GM12874 (cell line): ENCODE data around the gene DVL3.

ENCODE experiments used
- TF ChIP-seq, protein P1 (sequence below): IDR thresholded peaks from 2 replicates; pipeline ENCODE4 v1.5.1; 2011; ENCODE audit warnings: low read depth, mild to moderate bottlenecking, control low read depth, low read length, moderate library complexity; ENCODE audit not compliant: insufficient read depth

The DVL3 gene

DNA sequence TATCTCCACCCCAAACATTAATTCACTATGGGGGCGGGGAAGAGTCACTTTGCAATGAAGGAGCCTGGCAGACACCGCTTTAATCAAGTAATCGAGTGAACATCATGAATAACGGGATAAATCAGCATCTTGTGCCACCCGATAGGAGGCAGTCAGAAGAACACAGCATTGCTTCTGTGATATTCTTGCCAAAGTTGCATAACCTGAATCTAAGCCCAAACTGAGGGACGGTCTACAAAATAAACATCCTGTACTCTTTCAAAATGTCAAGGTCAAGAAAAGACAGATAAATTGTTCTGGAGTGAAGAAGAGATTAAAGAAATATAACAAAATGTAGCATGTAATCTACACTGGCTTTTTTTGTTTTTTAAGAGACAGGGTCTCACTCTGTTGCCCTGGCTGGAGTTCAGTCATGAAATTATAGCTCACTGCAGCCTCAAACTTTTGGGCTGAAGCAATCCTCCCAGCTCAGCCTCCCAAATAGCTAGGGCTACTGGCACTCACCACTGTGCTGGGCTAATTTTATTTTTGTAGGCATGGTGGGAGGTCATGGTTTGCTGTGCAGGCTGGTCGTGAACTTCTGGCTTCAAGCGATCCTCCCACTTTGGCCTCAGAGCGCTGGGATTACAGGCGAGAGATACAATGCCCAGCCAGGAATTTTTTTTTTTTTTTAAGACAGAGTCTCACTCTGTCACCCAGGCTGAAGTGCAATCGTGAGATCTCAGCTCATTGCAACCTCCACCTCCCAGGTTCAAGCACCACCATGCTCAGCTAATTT lies 54.2 kb downstream of the DVL3 start:
- TF ChIP-seq, protein P1, sequence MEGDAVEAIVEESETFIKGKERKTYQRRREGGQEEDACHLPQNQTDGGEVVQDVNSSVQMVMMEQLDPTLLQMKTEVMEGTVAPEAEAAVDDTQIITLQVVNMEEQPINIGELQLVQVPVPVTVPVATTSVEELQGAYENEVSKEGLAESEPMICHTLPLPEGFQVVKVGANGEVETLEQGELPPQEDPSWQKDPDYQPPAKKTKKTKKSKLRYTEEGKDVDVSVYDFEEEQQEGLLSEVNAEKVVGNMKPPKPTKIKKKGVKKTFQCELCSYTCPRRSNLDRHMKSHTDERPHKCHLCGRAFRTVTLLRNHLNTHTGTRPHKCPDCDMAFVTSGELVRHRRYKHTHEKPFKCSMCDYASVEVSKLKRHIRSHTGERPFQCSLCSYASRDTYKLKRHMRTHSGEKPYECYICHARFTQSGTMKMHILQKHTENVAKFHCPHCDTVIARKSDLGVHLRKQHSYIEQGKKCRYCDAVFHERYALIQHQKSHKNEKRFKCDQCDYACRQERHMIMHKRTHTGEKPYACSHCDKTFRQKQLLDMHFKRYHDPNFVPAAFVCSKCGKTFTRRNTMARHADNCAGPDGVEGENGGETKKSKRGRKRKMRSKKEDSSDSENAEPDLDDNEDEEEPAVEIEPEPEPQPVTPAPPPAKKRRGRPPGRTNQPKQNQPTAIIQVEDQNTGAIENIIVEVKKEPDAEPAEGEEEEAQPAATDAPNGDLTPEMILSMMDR: no peak

DNA sequence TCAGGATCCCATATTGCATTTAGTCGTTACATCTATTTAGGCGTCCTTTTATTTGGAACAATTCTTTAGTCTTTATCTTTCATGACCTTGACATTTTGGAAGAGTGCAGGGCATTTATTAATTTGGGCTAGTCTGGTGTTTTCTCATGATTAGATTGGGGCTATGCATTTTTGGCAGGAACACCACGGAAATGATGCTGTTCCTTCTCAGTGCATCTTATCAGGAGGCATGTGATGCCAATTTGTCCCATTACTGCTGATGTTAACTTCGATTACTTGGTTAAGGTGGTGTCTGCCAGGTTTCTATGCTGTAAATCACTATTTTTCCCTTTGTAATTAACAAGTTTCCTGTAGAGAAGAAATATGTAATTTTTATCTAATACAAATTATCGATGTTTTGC lies 56.1 kb downstream of the DVL3 start:
- TF ChIP-seq, protein P1: no peak

DNA sequence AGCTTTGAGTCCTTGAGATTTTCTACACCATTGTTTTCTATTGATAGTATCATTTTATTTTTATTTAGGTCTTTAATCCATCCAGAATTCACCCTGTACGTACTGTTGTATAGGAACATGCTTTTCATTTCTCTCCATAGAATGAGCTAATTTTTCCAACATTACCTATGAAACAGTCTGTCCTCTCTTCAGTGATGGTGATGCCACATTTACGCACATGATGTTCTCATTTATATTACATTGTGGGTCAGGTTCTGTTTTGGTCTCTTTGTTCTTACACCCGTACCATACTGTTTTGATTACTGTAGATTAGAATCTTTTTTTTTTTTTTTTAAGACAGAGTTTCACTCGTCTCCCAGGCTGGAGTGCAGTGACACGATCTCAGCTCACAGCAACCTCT lies 56.5 kb downstream of the DVL3 start:
- TF ChIP-seq, protein P1: no peak

DNA sequence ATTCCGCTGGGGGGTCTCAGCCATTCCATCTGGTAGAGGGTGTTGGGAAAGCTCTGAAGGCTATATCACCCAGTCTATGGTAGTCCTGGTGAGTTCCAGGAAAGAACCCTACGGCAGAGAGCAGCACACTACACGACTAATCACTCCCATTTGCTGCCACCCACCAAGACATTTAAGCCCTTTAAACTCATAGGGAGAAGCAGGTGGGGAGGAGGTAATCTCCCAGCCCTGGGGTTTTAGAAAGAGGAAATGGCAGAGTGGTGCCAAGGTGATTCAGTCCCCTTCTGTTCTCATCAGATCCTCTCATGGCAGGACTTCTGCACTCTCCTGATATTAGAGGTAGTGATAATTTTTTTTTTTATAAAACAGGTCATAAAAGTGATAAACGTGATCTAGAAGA lies 63.6 kb downstream of the DVL3 start:
- TF ChIP-seq, protein P1: no peak

DNA sequence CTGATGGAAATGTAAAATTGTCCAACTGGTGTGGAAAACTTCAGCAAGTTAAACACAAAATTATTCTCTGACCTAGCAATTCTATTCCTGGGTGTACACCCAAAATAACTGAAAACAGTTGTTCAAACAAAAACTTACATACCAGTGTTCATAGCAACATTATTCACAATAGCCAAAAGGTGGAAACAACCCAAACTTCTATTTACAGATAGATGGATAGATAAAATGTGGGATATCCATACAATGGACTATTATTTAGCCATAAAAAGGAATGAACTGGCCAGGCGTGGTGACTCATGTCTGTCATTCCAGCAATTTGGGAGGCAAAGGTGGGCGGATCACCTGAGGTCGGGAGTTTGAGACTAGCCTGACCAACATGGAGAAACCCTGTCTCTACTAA lies 67.3 kb downstream of the DVL3 start:
- TF ChIP-seq, protein P1: no peak
